SK-N-SH treated with all-trans-retinoic acid at 6 μM for 48 hours (cell line): ENCODE data around the gene CASZ1.

Source experiments
- ARNTL ChIP-seq: fragments of 450-650 bp; formaldehyde crosslinking; IDR thresholded peaks from 2 replicates; pipeline ENCODE4 v1.5.0; 2020; ENCODE audit warnings: low read depth, mild to moderate bottlenecking, moderate library complexity, borderline replicate concordance
- CSDC2 ChIP-seq: fragments of 250-450 bp; sonication (Bioruptor Pico); IDR thresholded peaks from 2 replicates; pipeline ENCODE4 v1.5.0; 2020; ENCODE audit warnings: mild to moderate bottlenecking, moderate library complexity
- OSR1 ChIP-seq: fragments of 250-450 bp; sonication (Bioruptor Pico); IDR thresholded peaks from 2 replicates; pipeline ENCODE4 v1.8.0; 2022; ENCODE audit warnings: moderate library complexity, mild to moderate bottlenecking, inconsistent platforms
- RARB ChIP-seq: fragments of 250-450 bp; sonication (Bioruptor Pico); IDR thresholded peaks from 2 replicates; pipeline ENCODE4 v1.8.0; 2021; ENCODE audit warnings: mild to moderate bottlenecking, moderate library complexity
- SNAI2 ChIP-seq: fragments of 250-450 bp; sonication (Bioruptor Pico); IDR thresholded peaks from 2 replicates; pipeline ENCODE4 v1.5.0; 2020; ENCODE audit warnings: mild to moderate bottlenecking, moderate library complexity
- TSHZ2 ChIP-seq: fragments of 250-450 bp; sonication (Bioruptor Pico); IDR thresholded peaks from 2 replicates; pipeline ENCODE4 v1.5.0; 2020; ENCODE audit warnings: mild to moderate bottlenecking, moderate library complexity
- ZC3H10 ChIP-seq: fragments of 250-450 bp; sonication (Bioruptor Pico); IDR thresholded peaks from 2 replicates; pipeline ENCODE4 v1.5.1; 2021; ENCODE audit warnings: mild to moderate bottlenecking, moderate library complexity
- ZNF565 ChIP-seq: fragments of 450-650 bp; formaldehyde crosslinking; conservative IDR thresholded peaks from 2 replicates; pipeline ENCODE4 v1.5.0; 2020; ENCODE audit warnings: low read depth, mild to moderate bottlenecking, moderate library complexity
- ZNF70 ChIP-seq: fragments of 450-650 bp; formaldehyde crosslinking; IDR thresholded peaks from 2 replicates; pipeline ENCODE4 v1.5.0; 2020; ENCODE audit warnings: mild to moderate bottlenecking, moderate library complexity
- ZNF8 ChIP-seq: fragments of 450-650 bp; formaldehyde crosslinking; IDR thresholded peaks from 2 replicates; pipeline ENCODE4 v1.5.0; 2020; ENCODE audit warnings: mild to moderate bottlenecking, moderate library complexity

- TF ChIP-seq CSDC2 (CRISPR knock-in tag) (no peak), ZNF70 (CRISPR knock-in tag) (no peak), ARNTL (CRISPR knock-in tag) (no peak), OSR1 (no peak), ZNF565 (CRISPR knock-in tag) (no peak), TSHZ2 (no peak), ZNF8 (CRISPR knock-in tag) (no peak), RARB (CRISPR knock-in tag) (no peak), ZC3H10 (CRISPR knock-in tag) (no peak), SNAI2 (CRISPR knock-in tag) (no peak)
These were observed 15.3 kb downstream of the CASZ1 start for GRCh38 chr1:10781137-10781536.
